22Rv1 (cell line): Measurements from ENCODE around the gene SLC25A21.

Source experiments
- CTCF ChIP-seq: fragments of 450-650 bp; IDR thresholded peaks from 2 replicates; pipeline ENCODE4 v1.5.1; 2017; ENCODE audit warnings: mild to moderate bottlenecking
- ZFX ChIP-seq: fragments of 450-650 bp; IDR thresholded peaks from 2 replicates; pipeline ENCODE4 v1.6.1; 2017; ENCODE audit warnings: antibody characterized with exemption, borderline replicate concordance

DNA sequence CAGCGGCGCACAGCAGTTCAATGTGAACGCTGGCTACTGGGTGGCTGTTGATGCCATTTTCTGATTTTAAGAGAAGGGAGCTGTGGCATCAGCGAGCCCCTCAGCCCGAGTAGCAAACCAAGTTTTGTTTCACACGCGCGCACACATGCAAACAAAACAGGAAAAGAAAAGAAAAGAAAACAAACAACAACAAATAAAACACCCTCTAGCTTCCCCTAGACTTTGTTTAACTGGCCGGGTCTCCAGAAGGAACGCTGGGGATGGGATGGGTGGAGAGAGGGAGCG, 510.2 kb downstream of the SLC25A21 start:
- TF ChIP-seq CTCF (no peak), ZFX (no peak)
